Adipocyte (in vitro differentiated cells): ENCODE results near the gene IL12B.

Experiments
- DNase-seq: peaks from one replicate; pipeline ENCODE4 v3.0.0-alpha.2; 2015; ENCODE audit warnings: low read depth
- H3K27me3 ChIP-seq: replicated peaks from 2 replicates; pipeline ENCODE4 v1.7.0; 2013; ENCODE audit warnings: mild to moderate bottlenecking, low read length, moderate library complexity; ENCODE audit not compliant: control insufficient read depth, insufficient read depth
- H3K36me3 ChIP-seq: 2 replicates; pipeline ENCODE4 v1.7.0; 2013; ENCODE audit warnings: low read length, mild to moderate bottlenecking, moderate library complexity; ENCODE audit not compliant: control insufficient read depth, insufficient read depth, severe bottlenecking
- H3K4me1 ChIP-seq: 2 replicates; pipeline ENCODE4 v1.7.0; 2013; ENCODE audit warnings: mild to moderate bottlenecking, low read length, moderate library complexity; ENCODE audit not compliant: control insufficient read depth, insufficient read depth
- H3K4me3 ChIP-seq: 2 replicates; pipeline ENCODE4 v1.7.0; 2013; ENCODE audit warnings: mild to moderate bottlenecking, low read length, moderate library complexity
- H3K9ac ChIP-seq: 2 replicates; pipeline ENCODE4 v1.7.0; 2013; ENCODE audit warnings: mild to moderate bottlenecking, low read length, moderate library complexity
- H3K9me3 ChIP-seq: 2 replicates; pipeline ENCODE4 v1.7.0; 2013; ENCODE audit warnings: mild to moderate bottlenecking, low read length, moderate library complexity; ENCODE audit not compliant: control insufficient read depth

The IL12B gene

GRCh38 chr5:159331093-159331973 lies 1.0 kb upstream of the IL12B start:
- DNase-seq = peak; percentile 72
- Histone ChIP-seq H3K27me3 (no peaks in the 10 kb centered on the region), H3K36me3 (no peaks in the 10 kb centered on the region), H3K4me1 (peaks cover 7% of the 10 kb centered on the region), H3K9ac (peak overlapping the region; percentile 66), H3K4me3 (peak overlapping the region; percentile 71), H3K9me3 (no peaks in the 10 kb centered on the region)

- H3K9ac ChIP-seq = no peak overlapping the region
- H3K4me1 ChIP-seq = peaks cover 2% of the 10 kb centered on the region
- no peaks in the 10 kb centered on the region for H3K9me3 ChIP-seq
- no peaks in the 10 kb centered on the region for H3K36me3 ChIP-seq
- no peaks in the 10 kb centered on the region for H3K27me3 ChIP-seq
- H3K4me3 ChIP-seq = no peak overlapping the region
- no peak for DNase-seq
Measured at GRCh38 chr5:159324986-159325385, 5.3 kb downstream of the IL12B start.

GRCh38 chr5:159324102-159324755 lies 6.1 kb downstream of the IL12B start:
- Histone ChIP-seq H3K9ac (no peak overlapping the region), H3K9me3 (no peaks in the 10 kb centered on the region), H3K4me3 (no peak overlapping the region), H3K36me3 (no peaks in the 10 kb centered on the region), H3K27me3 (peaks cover 4% of the 10 kb centered on the region), H3K4me1 (no peaks in the 10 kb centered on the region)
- peak; percentile 83 for DNase-seq

- no peak overlapping the region for H3K4me3 ChIP-seq
- H3K27me3 ChIP-seq = peaks cover 10% of the 10 kb centered on the region
- H3K4me1 ChIP-seq = no peaks in the 10 kb centered on the region
- H3K9me3 ChIP-seq = no peaks in the 10 kb centered on the region
- H3K36me3 ChIP-seq = no peaks in the 10 kb centered on the region
- H3K9ac ChIP-seq = no peak overlapping the region
- DNase-seq = no peak
Measured at GRCh38 chr5:159322180-159322579, 8.1 kb downstream of the IL12B start.

GRCh38 chr5:159319832-159320231 lies 10.5 kb downstream of the IL12B start:
- no peak for DNase-seq
- no peaks in the 10 kb centered on the region for H3K4me1 ChIP-seq

GRCh38 chr5:159319363-159319762 lies 10.9 kb downstream of the IL12B start:
- Histone ChIP-seq H3K27me3 (peaks cover 10% of the 10 kb centered on the region), H3K4me1 (no peaks in the 10 kb centered on the region), H3K9me3 (no peaks in the 10 kb centered on the region), H3K36me3 (no peaks in the 10 kb centered on the region), H3K9ac (no peak overlapping the region), H3K4me3 (no peak overlapping the region)
- DNase-seq = no peak

More at GRCh38 chr5:159319832-159320231, 10.5 kb downstream of the IL12B start:
- peaks cover 10% of the 10 kb centered on the region for H3K27me3 ChIP-seq
- H3K36me3 ChIP-seq = no peaks in the 10 kb centered on the region
- H3K9me3 ChIP-seq = no peaks in the 10 kb centered on the region
- no peak overlapping the region for H3K4me3 ChIP-seq
- H3K9ac ChIP-seq = no peak overlapping the region

GRCh38 chr5:159318448-159318847 lies 11.8 kb downstream of the IL12B start:
- Histone ChIP-seq H3K27me3 (peaks cover 16% of the 10 kb centered on the region), H3K4me1 (no peaks in the 10 kb centered on the region), H3K4me3 (no peak overlapping the region), H3K9me3 (no peaks in the 10 kb centered on the region), H3K9ac (no peak overlapping the region), H3K36me3 (no peaks in the 10 kb centered on the region)
- no peak for DNase-seq

GRCh38 chr5:159317849-159318248 lies 12.4 kb downstream of the IL12B start:
- H3K4me3 ChIP-seq = no peak overlapping the region
- no peak for DNase-seq
- no peaks in the 10 kb centered on the region for H3K36me3 ChIP-seq
- no peak overlapping the region for H3K9ac ChIP-seq
- no peaks in the 10 kb centered on the region for H3K4me1 ChIP-seq
- H3K9me3 ChIP-seq = no peaks in the 10 kb centered on the region
- H3K27me3 ChIP-seq = peaks cover 18% of the 10 kb centered on the region

- Histone ChIP-seq H3K9me3 (no peaks in the 10 kb centered on the region), H3K27me3 (peaks cover 26% of the 10 kb centered on the region), H3K36me3 (no peaks in the 10 kb centered on the region), H3K9ac (no peak overlapping the region), H3K4me1 (no peaks in the 10 kb centered on the region), H3K4me3 (no peak overlapping the region)
- peak; percentile 60 for DNase-seq
Measured at GRCh38 chr5:159316519-159317383, 13.5 kb downstream of the IL12B start.

GRCh38 chr5:159313197-159313596 lies 17.1 kb downstream of the IL12B start:
- no peak overlapping the region for H3K9ac ChIP-seq
- H3K4me1 ChIP-seq = peaks cover 6% of the 10 kb centered on the region
- no peak overlapping the region for H3K4me3 ChIP-seq
- H3K36me3 ChIP-seq = no peaks in the 10 kb centered on the region
- peaks cover 41% of the 10 kb centered on the region for H3K27me3 ChIP-seq
- DNase-seq = no peak
- H3K9me3 ChIP-seq = no peaks in the 10 kb centered on the region

GRCh38 chr5:159311063-159311462 lies 19.2 kb downstream of the IL12B start:
- DNase-seq = no peak
- H3K9ac ChIP-seq = no peak overlapping the region
- H3K36me3 ChIP-seq = no peaks in the 10 kb centered on the region
- H3K4me1 ChIP-seq = peaks cover 6% of the 10 kb centered on the region
- no peak overlapping the region for H3K4me3 ChIP-seq
- no peaks in the 10 kb centered on the region for H3K9me3 ChIP-seq
- peaks cover 41% of the 10 kb centered on the region for H3K27me3 ChIP-seq
